ENCODE results near the gene HLF.

DNA sequence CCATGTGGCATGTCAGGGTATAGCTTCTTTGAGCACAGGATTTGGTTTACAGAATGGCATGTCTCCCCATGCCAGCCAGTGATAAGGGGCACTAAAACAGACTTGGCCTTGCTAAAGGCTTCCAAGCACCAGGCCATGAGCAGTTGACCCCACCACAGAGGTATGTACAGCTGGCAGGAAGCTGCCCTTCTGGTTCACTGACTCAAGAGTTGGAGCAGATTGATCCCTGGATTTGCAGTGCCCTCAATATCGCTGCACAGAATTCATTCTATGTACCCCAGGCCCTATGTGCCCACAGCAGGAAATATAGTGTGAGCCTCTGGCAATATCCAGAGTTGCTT lies 24.3 kb downstream of the HLF start:
- TF ChIP-seq, protein P1, sequence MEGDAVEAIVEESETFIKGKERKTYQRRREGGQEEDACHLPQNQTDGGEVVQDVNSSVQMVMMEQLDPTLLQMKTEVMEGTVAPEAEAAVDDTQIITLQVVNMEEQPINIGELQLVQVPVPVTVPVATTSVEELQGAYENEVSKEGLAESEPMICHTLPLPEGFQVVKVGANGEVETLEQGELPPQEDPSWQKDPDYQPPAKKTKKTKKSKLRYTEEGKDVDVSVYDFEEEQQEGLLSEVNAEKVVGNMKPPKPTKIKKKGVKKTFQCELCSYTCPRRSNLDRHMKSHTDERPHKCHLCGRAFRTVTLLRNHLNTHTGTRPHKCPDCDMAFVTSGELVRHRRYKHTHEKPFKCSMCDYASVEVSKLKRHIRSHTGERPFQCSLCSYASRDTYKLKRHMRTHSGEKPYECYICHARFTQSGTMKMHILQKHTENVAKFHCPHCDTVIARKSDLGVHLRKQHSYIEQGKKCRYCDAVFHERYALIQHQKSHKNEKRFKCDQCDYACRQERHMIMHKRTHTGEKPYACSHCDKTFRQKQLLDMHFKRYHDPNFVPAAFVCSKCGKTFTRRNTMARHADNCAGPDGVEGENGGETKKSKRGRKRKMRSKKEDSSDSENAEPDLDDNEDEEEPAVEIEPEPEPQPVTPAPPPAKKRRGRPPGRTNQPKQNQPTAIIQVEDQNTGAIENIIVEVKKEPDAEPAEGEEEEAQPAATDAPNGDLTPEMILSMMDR (IDR thresholded peaks at IDR 0.05; ENCODE audit: extremely low read depth in 1 of 2, insufficient read depth in 1 of 2, low read depth in 1 of 2, low read length in 2 of 2): no peak
- TF ChIP-seq POLR2A (IDR thresholded peaks at IDR 0.05; ENCODE audit: low read depth, low read length) (no peak), POLR2AphosphoS5 (IDR thresholded peaks at IDR 0.05; ENCODE audit: insufficient read depth, low read depth, low read length) (no peak), EZH2 (IDR thresholded peaks at IDR 0.05; ENCODE audit: borderline replicate concordance, low read depth, low read length, severe bottlenecking) (no peak), MYC (IDR thresholded peaks at IDR 0.05; ENCODE audit: low read depth, low read length) (no peak), JUN (IDR thresholded peaks at IDR 0.05; ENCODE audit: borderline replicate concordance, insufficient read depth, insufficient read length, low read depth) (no peak), FOS (IDR thresholded peaks at IDR 0.05; ENCODE audit: borderline replicate concordance, insufficient read depth, low read length) (no peak), GATA2 (IDR thresholded peaks at IDR 0.05; ENCODE audit: insufficient read depth, insufficient read length, low read depth, low read length) (no peak)
- TF ChIP-seq, protein P2, sequence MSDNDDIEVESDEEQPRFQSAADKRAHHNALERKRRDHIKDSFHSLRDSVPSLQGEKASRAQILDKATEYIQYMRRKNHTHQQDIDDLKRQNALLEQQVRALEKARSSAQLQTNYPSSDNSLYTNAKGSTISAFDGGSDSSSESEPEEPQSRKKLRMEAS (IDR thresholded peaks at IDR 0.05; ENCODE audit: insufficient read depth, insufficient read length): no peak

Measured in endothelial cell of umbilical vein (primary cell).